ENCODE data around the gene SLC32A1.
A peak's percentile ranks its signal among the peaks of the same experiment; 100 is the strongest.

The SLC32A1 gene

GRCh38 chr20:38725931-38726803 lies 1.9 kb downstream of the SLC32A1 start:
- DNase-seq (ENCODE audit: low read depth in 2 of 2), result no peak

- DNase-seq (ENCODE audit: low read depth in 2 of 2), result no peak
Measured at GRCh38 chr20:38726804-38727606, 2.7 kb downstream of the SLC32A1 start.

DNA sequence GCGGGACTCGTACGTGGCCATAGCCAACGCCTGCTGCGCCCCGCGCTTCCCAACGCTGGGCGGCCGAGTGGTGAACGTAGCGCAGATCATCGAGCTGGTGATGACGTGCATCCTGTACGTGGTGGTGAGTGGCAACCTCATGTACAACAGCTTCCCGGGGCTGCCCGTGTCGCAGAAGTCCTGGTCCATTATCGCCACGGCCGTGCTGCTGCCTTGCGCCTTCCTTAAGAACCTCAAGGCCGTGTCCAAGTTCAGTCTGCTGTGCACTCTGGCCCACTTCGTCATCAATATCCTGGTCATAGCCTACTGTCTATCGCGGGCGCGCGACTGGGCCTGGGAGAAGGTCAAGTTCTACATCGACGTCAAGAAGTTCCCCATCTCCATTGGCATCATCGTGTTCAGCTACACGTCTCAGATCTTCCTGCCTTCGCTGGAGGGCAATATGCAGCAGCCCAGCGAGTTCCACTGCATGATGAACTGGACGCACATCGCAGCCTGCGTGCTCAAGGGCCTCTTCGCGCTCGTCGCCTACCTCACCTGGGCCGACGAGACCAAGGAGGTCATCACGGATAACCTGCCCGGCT lies 3.4 kb downstream of the SLC32A1 start:
- no peak for DNase-seq (ENCODE audit: low read depth in 2 of 2)

- DNase-seq (ENCODE audit: low read depth in 2 of 2), result no peak
Measured at GRCh38 chr20:38728191-38728781, 4.0 kb downstream of the SLC32A1 start.

GRCh38 chr20:38728911-38729642 lies 4.8 kb downstream of the SLC32A1 start:
- DNase-seq (ENCODE audit: low read depth in 2 of 2), result no peak

DNA sequence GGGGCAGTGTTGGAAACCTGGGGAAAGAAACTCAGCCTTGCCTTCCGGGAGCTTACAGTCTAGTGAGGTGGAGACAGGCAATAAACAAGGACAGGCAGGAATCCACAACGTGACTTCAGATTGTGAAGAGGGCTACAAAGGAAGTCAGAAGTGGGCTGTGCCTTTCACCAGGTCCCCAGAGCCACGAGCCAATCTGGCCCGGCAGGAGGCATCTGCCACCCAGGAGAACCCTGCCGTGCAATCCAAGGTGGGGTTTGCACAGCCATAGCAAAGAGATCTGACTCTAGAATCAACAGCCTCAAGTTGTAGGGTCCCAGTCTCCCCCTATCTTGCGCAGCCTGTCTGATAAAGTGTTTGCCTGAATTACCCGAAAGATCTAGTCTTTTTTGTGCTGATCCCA lies 5.5 kb downstream of the SLC32A1 start:
- no peak for DNase-seq (ENCODE audit: low read depth in 2 of 2)

DNA sequence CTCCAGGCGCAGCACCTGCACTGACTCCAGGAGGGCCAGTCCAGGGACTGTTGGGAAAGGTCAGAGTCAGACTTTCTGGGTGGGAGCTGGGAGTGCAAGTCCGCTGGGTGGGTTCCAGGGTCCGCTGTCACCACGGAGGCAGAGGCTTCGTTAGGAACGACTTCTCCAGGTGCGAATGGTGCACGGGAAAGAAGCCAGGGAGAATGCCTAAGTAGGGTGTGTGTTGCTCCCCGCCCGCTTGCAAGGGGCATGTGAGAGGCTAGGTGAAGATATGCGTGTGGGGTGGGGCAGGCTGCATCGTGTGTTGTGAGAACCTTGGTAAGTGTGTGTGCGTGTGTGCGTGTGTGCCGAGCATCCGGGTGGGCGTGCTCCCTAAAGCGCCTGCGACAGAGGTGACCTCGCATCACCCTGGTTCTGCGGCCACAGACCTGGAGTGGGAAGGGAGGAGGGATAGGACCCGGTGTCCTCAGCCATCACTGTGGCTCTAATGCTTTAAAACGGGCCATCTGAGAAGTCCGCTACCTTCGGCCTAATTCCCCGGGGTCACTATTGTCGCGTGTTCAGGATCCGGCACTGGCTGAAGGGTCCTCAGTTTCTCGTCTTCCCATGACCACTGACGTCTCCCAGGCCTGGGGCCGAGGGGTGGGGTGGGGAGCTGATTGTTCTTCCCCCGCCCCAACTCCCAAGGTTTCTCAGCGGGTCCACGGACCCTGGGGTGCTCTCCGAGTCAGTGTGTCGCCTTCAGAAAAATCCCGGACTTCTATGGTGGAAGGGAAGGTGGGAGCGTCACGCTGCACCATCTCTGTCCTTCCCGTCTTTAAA lies 6.1 kb downstream of the SLC32A1 start:
- no peak for DNase-seq (ENCODE audit: low read depth in 2 of 2)

DNA sequence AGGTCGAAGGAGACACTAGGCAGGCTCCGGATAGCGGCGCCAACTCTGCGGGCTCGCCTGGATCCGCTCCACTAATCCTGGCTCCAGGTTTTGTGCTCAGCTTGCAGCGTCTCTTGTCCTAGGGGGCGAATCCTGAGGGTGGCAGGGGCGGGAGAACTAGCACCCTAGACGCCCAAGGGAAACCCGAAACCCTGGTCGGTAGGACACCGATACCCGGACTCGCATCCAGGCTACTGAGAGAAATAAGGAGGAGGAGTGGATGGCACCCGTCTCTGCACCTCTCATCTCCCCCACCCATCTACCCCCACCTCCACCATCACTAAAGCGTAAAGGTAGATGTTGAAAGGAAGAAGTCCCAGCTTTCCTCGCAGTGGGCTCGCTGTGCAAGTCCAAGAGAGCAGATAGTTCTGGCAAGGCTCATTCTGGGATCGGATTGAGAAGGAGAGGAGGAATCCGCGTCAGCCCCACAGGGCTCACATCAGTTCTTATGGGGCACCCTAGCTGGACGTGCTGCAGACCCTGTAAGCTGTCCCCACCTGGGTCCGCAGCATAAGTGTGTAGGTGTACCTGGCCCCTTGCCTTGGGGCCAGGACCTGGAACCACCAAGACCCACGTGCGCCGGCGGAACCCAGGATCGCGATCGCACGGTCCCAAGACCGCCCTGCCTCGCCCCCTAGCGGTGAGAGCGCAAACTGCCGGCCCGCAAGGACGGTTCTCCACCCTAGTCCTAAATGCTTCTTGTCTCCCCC lies 6.9 kb downstream of the SLC32A1 start:
- peak; percentile 49 to 53 for DNase-seq (ENCODE audit: low read depth in 2 of 2)

GRCh38 chr20:38731738-38732113 lies 7.4 kb downstream of the SLC32A1 start:
- DNase-seq (ENCODE audit: low read depth in 2 of 2), result no peak

DNA sequence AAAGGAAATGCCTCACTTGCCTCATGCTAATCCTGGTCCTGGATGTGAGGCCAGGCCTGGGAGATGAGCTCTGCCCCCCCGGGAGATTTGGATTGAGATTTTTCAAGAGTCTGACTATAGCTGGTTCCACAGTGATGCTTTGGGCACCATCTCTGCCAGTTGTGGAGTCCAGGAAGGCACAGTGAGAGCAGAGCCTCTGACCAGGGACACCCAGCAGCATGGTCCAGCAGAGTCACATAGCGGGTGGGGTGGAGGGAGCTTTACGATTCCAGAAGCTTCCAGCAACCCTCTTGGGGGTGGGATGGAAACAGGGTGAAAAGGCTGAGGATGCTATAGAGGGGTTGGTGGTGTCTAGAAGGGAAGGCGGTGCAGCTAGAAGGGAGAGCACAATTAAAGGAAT lies 8.7 kb downstream of the SLC32A1 start:
- DNase-seq (ENCODE audit: low read depth in 2 of 2), result no peak

DNA sequence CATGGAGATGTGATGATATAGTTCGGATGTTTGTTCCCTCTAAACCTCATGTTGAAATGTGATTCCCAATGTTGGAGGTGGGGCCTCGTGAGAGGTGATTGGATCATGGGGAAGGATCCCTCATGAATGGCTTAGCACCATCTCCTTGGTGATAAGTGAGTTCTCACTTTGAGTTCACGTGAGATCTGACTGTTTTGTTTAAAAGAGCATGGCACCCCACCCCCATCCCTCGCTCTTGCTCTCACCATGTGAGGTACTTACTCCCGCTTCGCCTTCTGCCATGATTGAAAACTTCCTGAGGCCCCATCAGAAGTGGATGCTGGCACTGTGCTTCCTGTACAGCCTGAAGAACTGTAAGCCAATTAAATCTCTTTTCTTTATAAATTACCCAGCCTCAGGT lies 10.9 kb downstream of the SLC32A1 start:
- DNase-seq (ENCODE audit: low read depth in 2 of 2), result no peak

DNA sequence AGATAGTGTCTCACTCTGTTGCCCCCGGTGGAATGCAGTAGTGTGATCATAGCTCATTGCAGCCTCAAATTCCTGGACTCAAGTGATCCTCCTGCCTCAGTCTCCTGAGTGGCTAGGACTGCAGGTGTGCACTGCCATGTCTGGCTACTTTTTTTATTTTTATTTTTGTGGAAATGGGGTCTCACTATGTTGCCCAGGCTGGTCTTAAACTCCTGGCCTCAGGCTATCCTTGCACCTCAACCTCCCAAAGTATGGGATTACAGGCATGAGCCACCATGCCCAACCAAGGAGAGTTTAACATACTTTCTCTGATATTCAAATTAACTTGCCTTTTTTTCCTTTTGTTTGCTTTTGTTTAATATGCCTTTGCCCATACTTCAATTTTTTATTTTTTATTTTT lies 13.6 kb downstream of the SLC32A1 start:
- no peak for DNase-seq (ENCODE audit: low read depth in 2 of 2)

GRCh38 chr20:38745757-38746156 lies 21.5 kb downstream of the SLC32A1 start:
- no peak for DNase-seq (ENCODE audit: low read depth in 2 of 2)

DNA sequence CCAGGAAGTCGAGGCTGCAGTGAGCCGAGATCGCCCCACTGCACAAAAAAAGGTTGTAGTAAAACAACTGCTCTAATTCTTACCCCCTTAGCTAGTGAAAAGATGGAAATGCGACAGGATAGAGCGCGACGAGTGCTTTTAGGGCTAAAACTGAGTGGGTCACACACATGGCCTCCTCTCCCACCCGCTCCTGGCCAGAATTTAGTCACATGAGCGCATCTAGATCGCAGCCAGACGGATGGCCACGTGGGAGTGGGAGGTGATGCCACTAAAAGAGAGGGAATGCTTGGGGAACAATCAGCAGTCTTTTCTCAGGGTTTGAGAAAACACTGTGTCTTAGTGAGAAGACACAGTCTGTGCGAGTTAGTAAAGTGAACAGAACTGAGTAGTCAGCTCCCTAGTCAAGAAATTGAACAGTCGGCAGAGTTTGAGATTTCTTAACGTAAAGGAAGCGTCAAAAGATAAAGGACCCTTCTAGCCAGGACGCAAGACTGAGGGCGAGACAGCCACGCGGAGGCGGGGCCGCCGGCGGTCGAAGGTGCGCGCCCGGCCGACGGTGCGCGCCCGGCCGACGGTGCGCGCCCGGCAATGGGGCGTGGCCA lies 23.3 kb downstream of the SLC32A1 start:
- DNase-seq (ENCODE audit: low read depth in 2 of 2), result no peak

GRCh38 chr20:38748097-38748860 lies 24.0 kb downstream of the SLC32A1 start, which contains the start of gene ACTR5:
Gene ACTR5 (plus strand): TSS chr20:38748460. CDS start chr20:38748479, 19 bp downstream.
- DNase-seq (ENCODE audit: low read depth in 2 of 2), result peak; percentile 93 to 94

DNA sequence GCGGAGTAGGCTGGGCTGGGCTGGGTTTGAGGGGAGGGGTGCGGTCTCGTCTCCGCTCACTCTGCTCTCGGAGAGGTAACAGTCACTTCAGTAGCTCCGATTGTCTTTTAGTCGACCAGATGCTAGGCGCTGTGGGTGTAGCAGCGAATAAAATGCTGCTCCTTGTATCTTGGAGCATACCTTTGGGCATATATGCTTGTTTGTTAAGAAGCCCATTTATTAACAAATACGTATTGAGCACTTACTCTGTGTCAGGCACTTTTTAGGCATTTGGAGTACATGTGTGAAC lies 24.5 kb downstream of the SLC32A1 start:
- DNase-seq (ENCODE audit: low read depth in 2 of 2), result peak; percentile 34 to 37

DNA sequence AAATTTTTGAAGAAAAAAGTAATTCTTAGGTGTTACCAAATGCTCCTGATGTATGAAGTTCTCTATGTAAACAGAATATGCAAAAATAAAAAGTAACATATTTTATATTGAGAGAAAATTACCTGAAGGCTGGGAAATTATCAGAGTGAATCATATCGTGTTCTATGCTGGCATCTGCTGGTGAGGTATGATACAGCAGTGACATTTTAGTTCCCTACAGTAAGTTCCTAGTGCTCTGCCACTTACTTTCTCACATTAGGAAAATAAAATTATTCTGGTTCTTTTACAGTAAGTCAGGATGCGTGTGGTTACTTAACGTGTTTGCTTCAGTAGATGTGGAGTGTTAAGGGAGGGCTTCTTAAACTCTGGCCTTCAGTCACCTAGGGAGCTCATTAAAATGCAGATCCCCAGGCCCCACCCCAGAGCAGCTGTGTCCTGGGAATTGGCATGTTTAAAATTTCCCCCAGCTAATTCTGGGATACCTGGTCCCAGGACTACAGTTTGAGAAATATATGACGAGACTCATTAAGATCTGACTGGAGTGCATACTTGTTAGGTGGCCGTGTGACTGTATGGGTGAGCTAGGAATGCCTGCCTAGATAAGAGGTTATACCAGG lies 27.2 kb downstream of the SLC32A1 start:
- no peak for DNase-seq (ENCODE audit: low read depth in 2 of 2)

DNA sequence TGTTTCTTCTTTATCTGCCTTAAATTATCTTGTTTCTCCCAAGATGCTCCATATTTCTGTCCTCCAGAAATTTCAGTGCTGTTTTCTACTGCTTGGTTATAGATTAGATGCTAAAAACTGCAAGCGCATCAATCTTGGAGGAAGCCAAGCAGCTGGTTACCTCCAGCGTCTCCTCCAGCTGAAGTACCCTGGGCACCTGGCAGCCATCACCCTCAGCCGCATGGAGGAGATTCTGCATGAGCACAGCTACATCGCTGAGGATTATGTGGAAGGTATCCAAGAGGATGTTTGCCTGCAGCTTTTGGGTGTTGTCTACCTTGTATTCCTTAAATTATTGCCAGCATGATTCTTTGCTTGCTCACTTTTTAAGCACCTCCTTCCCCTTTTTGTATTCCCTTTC lies 27.7 kb downstream of the SLC32A1 start:
- no peak for DNase-seq (ENCODE audit: low read depth in 2 of 2)

Measured in stimulated activated CD8-positive, alpha-beta memory T cell treated with anti-CD3 and anti-CD28 coated beads, Interleukin-15, amount 100 ng/mL, for 4 hours (primary cell).